Stimulated activated CD8-positive, alpha-beta memory T cell treated with anti-CD3 and anti-CD28 coated beads, Interleukin-12 subunit alpha, Interleukin-12 subunit beta, amount 100 ng/mL, for 4 hours (primary cell): ENCODE results near the gene MORC3.

ENCODE experiments used
- DNase-seq: peaks from one replicate; pipeline ENCODE4 v3.0.0-alpha.2; 2020; ENCODE audit warnings: low read depth

Gene MORC3

DNA sequence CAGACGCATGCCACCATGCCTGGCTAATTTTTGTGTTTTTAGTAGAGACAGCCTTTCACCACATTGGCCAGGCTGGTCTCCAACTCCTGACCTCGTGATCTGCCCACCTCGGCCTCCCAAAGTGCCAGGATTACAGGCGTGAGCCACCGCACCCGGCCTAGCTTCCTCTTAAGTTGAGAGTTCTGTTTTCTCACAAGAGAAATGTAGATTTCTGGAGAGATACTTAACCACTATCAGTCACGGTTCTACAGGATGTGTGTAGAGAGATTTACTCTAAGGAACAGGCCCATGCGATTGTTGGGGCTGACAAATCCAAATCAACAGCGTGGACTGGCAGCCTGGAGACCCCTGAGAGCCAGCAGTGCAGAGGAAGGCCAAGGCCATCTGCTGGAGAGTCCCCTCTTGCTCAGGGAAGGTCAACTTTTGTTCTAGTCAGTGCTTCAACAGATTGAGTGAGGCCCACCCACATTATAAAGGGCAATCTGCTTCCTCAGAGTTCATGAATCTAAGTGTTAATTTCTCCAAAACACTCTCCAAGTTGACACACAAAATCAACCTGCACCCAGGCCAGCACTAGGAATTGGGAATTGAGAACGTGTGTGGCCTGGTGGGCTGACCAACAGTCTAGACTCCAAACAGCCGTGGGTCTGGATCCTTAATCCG lies 103.9 kb downstream of the MORC3 start:
- no peak for DNase-seq

DNA sequence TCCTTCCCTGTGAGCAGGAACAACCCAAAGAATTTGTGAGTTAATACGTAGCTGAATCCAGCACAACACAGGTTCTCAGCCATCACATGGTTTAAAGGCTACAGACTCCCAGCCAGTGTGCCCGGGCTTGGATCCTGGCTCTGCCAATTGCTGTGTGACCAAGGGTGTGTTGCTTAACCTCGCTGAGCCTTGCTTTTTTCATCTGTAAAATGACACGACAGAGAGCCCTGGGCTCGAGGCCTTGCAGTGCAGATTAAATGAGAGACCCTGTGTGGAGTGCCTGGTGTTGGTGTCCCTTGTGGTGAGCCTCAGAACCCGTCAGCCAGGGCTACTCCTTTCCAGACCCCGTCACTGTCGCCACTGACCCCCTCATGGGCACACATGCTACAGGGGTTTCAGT lies 104.6 kb downstream of the MORC3 start:
- DNase-seq = no peak

DNA sequence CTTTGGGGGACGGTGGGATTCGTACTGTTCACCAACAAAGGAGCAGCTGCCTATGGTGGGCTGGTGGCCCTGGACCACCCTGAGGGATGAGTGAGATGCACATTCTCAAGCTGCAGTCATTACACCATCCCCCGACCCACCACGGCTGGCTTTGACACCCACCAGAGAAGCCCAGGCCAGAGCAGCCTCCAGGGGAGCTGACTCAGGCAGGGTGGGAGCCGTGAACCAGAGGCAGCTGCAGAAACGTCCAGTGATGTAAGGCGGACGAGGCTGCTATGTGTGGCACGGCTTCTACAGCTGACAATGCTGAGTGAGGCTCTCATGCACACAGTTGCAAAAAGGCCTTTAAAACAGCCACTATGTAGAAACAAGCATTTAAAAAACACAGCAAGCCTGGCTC lies 105.3 kb downstream of the MORC3 start:
- no peak for DNase-seq
